ENCODE measurements around the gene DNAJC10.

- no peak for TF ChIP-seq POLR2A (IDR thresholded peaks at IDR 0.05; ENCODE audit: extremely low read depth, insufficient read length)
- TF ChIP-seq, protein P1, sequence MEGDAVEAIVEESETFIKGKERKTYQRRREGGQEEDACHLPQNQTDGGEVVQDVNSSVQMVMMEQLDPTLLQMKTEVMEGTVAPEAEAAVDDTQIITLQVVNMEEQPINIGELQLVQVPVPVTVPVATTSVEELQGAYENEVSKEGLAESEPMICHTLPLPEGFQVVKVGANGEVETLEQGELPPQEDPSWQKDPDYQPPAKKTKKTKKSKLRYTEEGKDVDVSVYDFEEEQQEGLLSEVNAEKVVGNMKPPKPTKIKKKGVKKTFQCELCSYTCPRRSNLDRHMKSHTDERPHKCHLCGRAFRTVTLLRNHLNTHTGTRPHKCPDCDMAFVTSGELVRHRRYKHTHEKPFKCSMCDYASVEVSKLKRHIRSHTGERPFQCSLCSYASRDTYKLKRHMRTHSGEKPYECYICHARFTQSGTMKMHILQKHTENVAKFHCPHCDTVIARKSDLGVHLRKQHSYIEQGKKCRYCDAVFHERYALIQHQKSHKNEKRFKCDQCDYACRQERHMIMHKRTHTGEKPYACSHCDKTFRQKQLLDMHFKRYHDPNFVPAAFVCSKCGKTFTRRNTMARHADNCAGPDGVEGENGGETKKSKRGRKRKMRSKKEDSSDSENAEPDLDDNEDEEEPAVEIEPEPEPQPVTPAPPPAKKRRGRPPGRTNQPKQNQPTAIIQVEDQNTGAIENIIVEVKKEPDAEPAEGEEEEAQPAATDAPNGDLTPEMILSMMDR (IDR thresholded peaks at IDR 0.05; ENCODE audit: low read depth, low read length) = no peak
- TF ChIP-seq MYC (IDR thresholded peaks at IDR 0.05; ENCODE audit: low read depth, low read length) = no peak
Measured at GRCh38 chr2:182779323-182779722, 63.3 kb downstream of the DNAJC10 start.
